Kidney (tissue), 14 donors: ENCODE measurements around the gene MDN1. TPM values are rescaled to one million over a fixed set of nuclear protein-coding genes. Genes with fewer than 3 reads are reported as not detected.

ENCODE experiments used
- DNase-seq, 5 donors: peaks; one replicate each; pipeline ENCODE4 v3.0.0-alpha.2; 2013 to 2020
- FAIRE-seq: peaks from 2 replicates; lab custom pipeline; 2012; peaks lifted over from hg19 to GRCh38; lab: Jason Lieb, UNC
- H3K27ac ChIP-seq, 2 donors: one replicate each; pipeline ENCODE4 v1.7.0; 2013; ENCODE audit warnings: low read depth in 2 of 2, low read length in 2 of 2, inconsistent platforms in 1 of 2
- H3K27me3 ChIP-seq: one replicate; pipeline ENCODE4 v1.7.1; 2013; ENCODE audit warnings: low read length, inconsistent platforms; ENCODE audit not compliant: control insufficient read depth, insufficient read depth
- H3K36me3 ChIP-seq, 3 donors: one replicate each; pipeline versions ENCODE4 v1.7.0 to v1.7.1; 2013; ENCODE audit warnings: low read length in 3 of 3, control low read depth in 1 of 3, inconsistent platforms in 1 of 3; ENCODE audit not compliant: insufficient read depth in 3 of 3, control insufficient read depth in 2 of 3
- H3K4me1 ChIP-seq, 3 donors: one replicate each; pipeline versions ENCODE4 v1.7.0 to v1.7.1; 2013; ENCODE audit warnings: low read length in 3 of 3, inconsistent platforms in 1 of 3, low read depth in 1 of 3; ENCODE audit not compliant: control insufficient read depth in 2 of 3, insufficient read depth in 2 of 3
- H3K4me3 ChIP-seq, 3 donors: one replicate each; pipeline versions ENCODE4 v1.7.0 to v1.8.1; 2013; ENCODE audit warnings: low read length in 3 of 3, control low read depth in 1 of 3, inconsistent platforms in 1 of 3
- H3K9ac ChIP-seq, 3 donors: one replicate each; pipeline versions ENCODE4 v1.7.0 to v1.7.1; 2013; ENCODE audit warnings: low read length in 3 of 3, control low read depth in 1 of 3, inconsistent platforms in 1 of 3
- H3K9me3 ChIP-seq, 3 donors: one replicate each; pipeline versions ENCODE4 v1.7.0 to v1.7.1; 2013; ENCODE audit warnings: low read length in 3 of 3, control low read depth in 1 of 3, inconsistent platforms in 1 of 3; ENCODE audit not compliant: control insufficient read depth in 2 of 3, insufficient read depth in 1 of 3
- CTCF ChIP-seq: IDR thresholded peaks from 3 replicates; pipeline ENCODE4 v1.5.1; 2012; ENCODE audit warnings: mild to moderate bottlenecking, moderate library complexity, borderline replicate concordance; ENCODE audit not compliant: insufficient read depth; ENCODE audit errors: extremely low read depth
- intact Hi-C: fragments of 100-400 bp; cut with DNase I; formaldehyde crosslinking; loops from one replicate; pipeline ENCODE4 v1.11.1; 2022
- polyA plus RNA-seq: library from polyadenylated mRNA; stranded (reverse); fragments of 350-450 nt; fragmentation: Illumina TruSeq; extraction: RNeasy Lipid Tissue Mini Kit (QIAGEN cat#74804); gene quantifications from one replicate; pipeline ENCODE4 v1.2.3, GENCODE V29; 2014; ENCODE audit warnings: low read depth, low replicate concordance; ENCODE audit not compliant: insufficient read depth
- total RNA-seq: library from RNA; stranded (reverse); fragmentation: NEBNext Ultra II Directional; extraction: Animal tissue kit (Norgen Biotek cat#: 25700); gene quantifications from one replicate; pipeline ENCODE4 v1.2.1, GENCODE V29; 2021
- donor health status: control.
- donor health status: control.
- donor health status: control.
- donor health status: control.
- donor health status: control.
- donor health status: DM: yes; HTN: yes; CAD: no.
- donor health status: Normal renal cell carcinoma (clear cell type).

MDN1 gene
- total and polyA plus RNA-seq, 2 donors from 2014 or later: 19.4 to 34.9 TPM

DNA sequence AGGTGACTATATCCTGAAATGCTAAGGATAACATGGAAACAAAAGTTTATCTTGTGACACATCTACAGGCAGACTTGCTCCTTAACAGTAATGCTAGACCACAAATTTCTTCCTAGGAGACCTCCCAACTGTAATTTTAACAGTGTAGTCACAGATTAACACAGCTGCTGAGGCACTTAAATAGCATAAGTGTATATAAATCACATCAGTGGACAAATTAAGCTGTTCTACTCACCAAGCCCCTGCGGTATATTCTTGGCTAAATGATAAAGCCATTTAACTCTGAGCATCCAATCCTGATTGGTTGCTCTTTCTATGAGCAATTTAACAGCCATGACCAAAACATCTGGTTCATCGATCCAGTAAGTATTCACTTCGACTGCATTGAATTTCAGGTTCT is 107.8 kb downstream of the MDN1 start:
- no peak for FAIRE-seq
- Histone ChIP-seq H3K4me3 (no peak overlapping the region), H3K9me3 (no peaks in the 10 kb centered on the region), H3K27me3 (no peaks in the 10 kb centered on the region), H3K36me3 (peaks cover 13 to 51% (median 39%) of the 10 kb centered on the region in 3 donors), H3K9ac (no peak overlapping the region), H3K4me1 (no peaks in the 10 kb centered on the region), H3K27ac (no peak overlapping the region)
- DNase-seq: peak in 2 of 5 donors; percentile 6 to 42
- no peak for TF ChIP-seq CTCF
- intact Hi-C loops: no loop called here

GRCh38 chr6:89708316-89708715 is 111.3 kb downstream of the MDN1 start:
- intact Hi-C loops: no loop called here
- FAIRE-seq (no peak), DNase-seq (no peak)
- Histone ChIP-seq H3K9me3 (no peaks in the 10 kb centered on the region), H3K4me1 (no peaks in the 10 kb centered on the region), H3K4me3 (no peak overlapping the region), H3K9ac (no peak overlapping the region), H3K27ac (no peak overlapping the region), H3K27me3 (no peaks in the 10 kb centered on the region), H3K36me3 (peaks cover 11 to 36% (median 29%) of the 10 kb centered on the region in 3 donors)
- TF ChIP-seq CTCF: no peak

DNA sequence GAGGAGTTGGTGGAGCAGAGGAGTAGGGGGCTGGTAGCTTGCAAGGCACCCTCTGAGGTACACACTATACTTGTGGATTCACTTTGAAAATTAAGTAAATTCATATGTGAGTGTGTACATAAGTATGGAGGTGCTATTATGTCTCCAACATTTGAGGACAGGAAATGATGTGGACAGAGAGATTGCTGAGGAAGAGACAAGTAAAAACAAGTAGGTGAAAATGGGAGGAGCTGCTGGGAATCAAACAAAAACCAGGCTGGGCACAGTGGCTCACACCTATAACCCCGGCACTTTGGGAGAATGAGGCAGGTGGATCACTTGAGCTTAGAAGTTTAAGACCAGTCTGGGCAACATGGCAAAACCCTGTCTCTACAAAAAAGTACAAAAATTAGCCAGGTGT is 111.8 kb downstream of the MDN1 start:
- DNase-seq (no peak), FAIRE-seq (no peak)
- Histone ChIP-seq H3K4me1 (no peaks in the 10 kb centered on the region), H3K27ac (peak overlapping the region in 1 of 2 donors; percentile 43), H3K9ac (no peak overlapping the region), H3K36me3 (peaks cover 11 to 33% (median 27%) of the 10 kb centered on the region in 3 donors), H3K4me3 (no peak overlapping the region), H3K9me3 (no peaks in the 10 kb centered on the region), H3K27me3 (no peaks in the 10 kb centered on the region)
- intact Hi-C loops: no loop called here
- no peak for TF ChIP-seq CTCF

- H3K9me3 ChIP-seq: no peaks in the 10 kb centered on the region
- H3K27me3 ChIP-seq: no peaks in the 10 kb centered on the region
- no peaks in the 10 kb centered on the region for H3K4me1 ChIP-seq
- DNase-seq (no peak), FAIRE-seq (no peak)
- H3K4me3 ChIP-seq: no peak overlapping the region
- no peak for TF ChIP-seq CTCF
- no peak overlapping the region for H3K27ac ChIP-seq
- no peak overlapping the region for H3K9ac ChIP-seq
- intact Hi-C loops: no loop called here
- H3K36me3 ChIP-seq: peaks cover 11 to 28% (median 23%) of the 10 kb centered on the region in 3 donors
These were observed 113.5 kb downstream of the MDN1 start for GRCh38 chr6:89706121-89706520.
